ENCODE data around the gene PROCA1. TPM values are rescaled to one million over a fixed set of nuclear protein-coding genes. Genes with fewer than 3 reads are reported as not detected.
"Not testable (repeated sequence)": the region's sequence is repeated elsewhere in the genome, so short reads cannot be mapped to it uniquely, and the experiment has no call there.

Gene PROCA1
- total RNA-seq, 1 experiment from 2014 or later, result 4.9 TPM

- intact Hi-C loops (cut with micrococcal nuclease; ENCODE audit: unreplicated experiment), result loop anchor here (5.0 to 10.0 kb wide), 2 partner anchors 180 to 228 kb away; partner anchors contain the start of genes DHRS13 and PHF12
- DNase-seq (ENCODE audit: low read depth, low spot score), result no peak
- peaks cover 30% of the 10 kb centered on the region for H3K36me3 ChIP-seq (ENCODE audit: control insufficient read depth, insufficient read depth, low read length)
- POLR2A ChIA-PET, result no interaction called here
- H3K27me3 ChIP-seq (ENCODE audit: control insufficient read depth, insufficient read depth, low read length), result no peaks in the 10 kb centered on the region
- no peak for TF ChIP-seq CTCF (IDR thresholded peaks at IDR 0.05)
- TF ChIP-seq TCF7L2 (IDR thresholded peaks at IDR 0.05; ENCODE audit: low read depth, low read length), result no peak
- TF ChIP-seq SIN3A (IDR thresholded peaks at IDR 0.05; ENCODE audit: borderline replicate concordance, insufficient read depth, low read depth, low read length), result no peak
- no peak for TF ChIP-seq POLR2AphosphoS5 (IDR thresholded peaks at IDR 0.05; ENCODE audit: low read depth, low read length)
- no peak for TF ChIP-seq REST (IDR thresholded peaks at IDR 0.05; ENCODE audit: insufficient read depth in 1 of 2, low read depth in 2 of 2, low read length in 1 of 2)
- BruUV-seq (replicated peaks), result TSS peak; percentile 90
- H3K4me1 ChIP-seq (ENCODE audit: control insufficient read depth, insufficient read depth, low read length), result peaks cover 39% of the 10 kb centered on the region
- peak overlapping the region; percentile 99 for H3K27ac ChIP-seq (ENCODE audit: low read length)
- peak overlapping the region; percentile 69 to 96 for H3K4me3 ChIP-seq (ENCODE audit: low read depth in 2 of 2, low read length in 2 of 2)
- ATAC-seq, result no peak
- no peaks in the 10 kb centered on the region for H3K9me3 ChIP-seq (ENCODE audit: control insufficient read depth, insufficient read depth, low read depth, low read length)
- CTCF ChIA-PET, result interaction anchor here (1.0 kb wide), 1 partner anchor 225 kb away, joined by 3 read pairs; no protein-coding TSS in a partner anchor
- in situ Hi-C loops (cut with HindIII; ENCODE audit: low pct_unique_long_range_greater_than_20kb, low sequenced_read_pairs), result no loop called here
Measured at GRCh38 chr17:28724500-28725165, 12.9 kb upstream of the PROCA1 start.

GRCh38 chr17:28723836-28724499 is 12.3 kb upstream of the PROCA1 start:
- in situ Hi-C loops (cut with HindIII; ENCODE audit: low pct_unique_long_range_greater_than_20kb, low sequenced_read_pairs); H3K27me3 ChIP-seq (ENCODE audit: control insufficient read depth, insufficient read depth, low read length); ATAC-seq; H3K9me3 ChIP-seq (ENCODE audit: control insufficient read depth, insufficient read depth, low read depth, low read length); CTCF ChIA-PET; DNase-seq (ENCODE audit: low read depth, low spot score); BruUV-seq (replicated peaks): not testable (repeated sequence)
- peaks cover 35% of the 10 kb centered on the region for H3K4me1 ChIP-seq (ENCODE audit: control insufficient read depth, insufficient read depth, low read length)
- H3K27ac ChIP-seq (ENCODE audit: low read length), result peak overlapping the region; percentile 99
- POLR2A ChIA-PET, result interaction anchor here (0.6 kb wide), 1 partner anchor 519 kb away, joined by 3 read pairs; no protein-coding TSS in a partner anchor
- peak overlapping the region; percentile 69 to 96 for H3K4me3 ChIP-seq (ENCODE audit: low read depth in 2 of 2, low read length in 2 of 2)
- H3K36me3 ChIP-seq (ENCODE audit: control insufficient read depth, insufficient read depth, low read length), result peaks cover 30% of the 10 kb centered on the region
- intact Hi-C loops (cut with micrococcal nuclease; ENCODE audit: unreplicated experiment), result loop anchor here (10.0 kb wide), 1 partner anchor 181 kb away; the partner anchor contains the start of gene DHRS13
